HCT116 (cell line): Measurements from ENCODE around the gene TMEM208. TPM values are rescaled to one million over a fixed set of nuclear protein-coding genes. Genes with fewer than 3 reads are reported as not detected.

Experiments
- ATAC-seq: fragments of 200-7000 bp; cut with Tn5 transposase; 2 replicates; pipeline ENCODE4 v1.9.1; 2020; ENCODE audit warnings: mild to moderate bottlenecking, moderate library complexity
- BruUV-seq: library from RNA; stranded (reverse); fragments of 400-500 nt; replicated peaks from 2 replicates; lab custom pipeline; 2021; lab: Mats Ljungman, UMichigan
- CTCF ChIA-PET: fragments of 300-600 bp; sonication (Branson Sonifier 250); formaldehyde crosslinking; loops from one replicate; lab custom pipeline; 2021; ENCODE audit warnings: antibody characterized with exemption; lab: Charles Lee
- POLR2A ChIA-PET: fragments of 300-600, 350-600 bp; sonication (Branson Sonifier 250); formaldehyde crosslinking; loops from one replicate; lab custom pipeline; 2021; ENCODE audit warnings: antibody characterized with exemption; lab: Charles Lee
- RAD21 ChIA-PET, 2 experiments: fragments of 300-600 bp; sonication (Branson Sonifier 250); formaldehyde crosslinking; loops; one replicate each; lab custom pipeline; 2023; ENCODE audit warnings: low total read pairs in 2 of 2; ENCODE audit not compliant: uncharacterized antibody in 2 of 2, unreplicated experiment in 2 of 2, low non-redundant PET in 1 of 2; lab: Charles Lee
- DNase-seq: peaks from one replicate; pipeline ENCODE4 v3.0.0-alpha.2; 2010; ENCODE audit warnings: low read depth, low spot score
- H2AFZ ChIP-seq: fragments of 200-600 bp; shearing (Covaris generic), sonication (generic); 2 replicates; pipeline ENCODE4 v1.6.1; 2017; ENCODE audit warnings: low read depth, mixed run types, mixed read lengths, antibody characterized with exemption, low read length; ENCODE audit not compliant: poor library complexity, severe bottlenecking
- H3K27ac ChIP-seq: 2 replicates; pipeline ENCODE4 v1.5.1; 2012; ENCODE audit warnings: low read depth, low read length
- H3K27me3 ChIP-seq: fragments of 200-600 bp; sonication (generic); 2 replicates; pipeline ENCODE4 v1.6.1; 2016; ENCODE audit warnings: mixed run types, low read length, mixed read lengths; ENCODE audit not compliant: insufficient read depth
- H3K36me3 ChIP-seq, 2 experiments: fragments of 200-500 bp in 1 of 2; fragments of 200-600 bp in 1 of 2; sonication (Bioruptor generic) in 1 of 2; sonication (generic) in 1 of 2; 2 replicates each; pipeline versions ENCODE4 v1.5.1 to v1.6.1; 2014 to 2016; ENCODE audit warnings: low read length in 2 of 2, inconsistent platforms in 1 of 2, mixed read lengths in 1 of 2, mixed run types in 1 of 2; ENCODE audit not compliant: insufficient read depth in 2 of 2, control insufficient read depth in 1 of 2
- H3K4me1 ChIP-seq, 2 experiments: fragments of 200-600 bp in 1 of 2; sonication (generic) in 1 of 2; 2 replicates each; pipeline versions ENCODE4 v1.5.1 to v1.6.1; 2012 to 2017; ENCODE audit warnings: low read length in 2 of 2, inconsistent platforms in 1 of 2, mild to moderate bottlenecking in 1 of 2, mixed read lengths in 1 of 2, mixed run types in 1 of 2, moderate library complexity in 1 of 2; ENCODE audit not compliant: insufficient read depth in 2 of 2, control insufficient read depth in 1 of 2
- H3K4me2 ChIP-seq: fragments of 200-600 bp; sonication (generic); 2 replicates; pipeline ENCODE4 v1.6.1; 2017; ENCODE audit warnings: mixed run types, low read length, mixed read lengths
- H3K4me3 ChIP-seq, 2 experiments: fragments of 200-600 bp in 1 of 2; sonication (generic) in 1 of 2; replicated peaks in 1 of 2; 2 replicates each; pipeline ENCODE4 v1.5.1; 2011 to 2016; ENCODE audit warnings: low read length in 2 of 2, control low read depth in 1 of 2, low read depth in 1 of 2, mild to moderate bottlenecking in 1 of 2, mixed read lengths in 1 of 2, mixed run types in 1 of 2
- H3K79me2 ChIP-seq: fragments of 200-600 bp; sonication (generic); 2 replicates; pipeline ENCODE4 v1.6.1; 2017; ENCODE audit warnings: mild to moderate bottlenecking, mixed run types, low read length, moderate library complexity, mixed read lengths; ENCODE audit not compliant: insufficient read depth
- H3K9ac ChIP-seq: fragments of 200-600 bp; sonication (generic); 2 replicates; pipeline ENCODE4 v1.6.1; 2016; ENCODE audit warnings: low read length, mixed read lengths
- H3K9me2 ChIP-seq: fragments of 200-600 bp; sonication (generic), shearing (Covaris generic); 2 replicates; pipeline ENCODE4 v1.6.1; 2017; ENCODE audit warnings: mixed run types, mild to moderate bottlenecking, moderate library complexity; ENCODE audit not compliant: insufficient read depth
- H3K9me3 ChIP-seq, 2 experiments: fragments of 200-500 bp in 1 of 2; fragments of 200-600 bp in 1 of 2; sonication (Bioruptor generic) in 1 of 2; sonication (generic) in 1 of 2; 2 replicates each; pipeline ENCODE4 v1.6.1; 2014 to 2017; ENCODE audit warnings: low read length in 2 of 2, mixed read lengths in 2 of 2, inconsistent platforms in 1 of 2, low read depth in 1 of 2, mild to moderate bottlenecking in 1 of 2, mixed run types in 1 of 2, moderate library complexity in 1 of 2; ENCODE audit not compliant: control insufficient read depth in 1 of 2, insufficient read depth in 1 of 2
- H4K20me1 ChIP-seq: fragments of 200-600 bp; sonication (generic), shearing (Covaris generic); 2 replicates; pipeline ENCODE4 v1.6.1; 2017; ENCODE audit warnings: mixed run types, mild to moderate bottlenecking, moderate library complexity; ENCODE audit not compliant: insufficient read depth
- CBX3 ChIP-seq: IDR thresholded peaks from 2 replicates; pipeline ENCODE4 v1.6.1; 2012; ENCODE audit warnings: low read depth
- CEBPB ChIP-seq: IDR thresholded peaks from 2 replicates; pipeline ENCODE4 v1.6.1; 2012; ENCODE audit warnings: low read depth
- CTCF ChIP-seq, 3 experiments: fragments of 200-600 bp in 1 of 3; sonication (generic) in 1 of 3; IDR thresholded peaks in 2 of 3; conservative IDR thresholded peaks in 1 of 3; 2 replicates each; pipeline ENCODE4 v1.5.1; 2012 to 2017; ENCODE audit warnings: low read depth in 2 of 3, low read length in 2 of 3, antibody characterized with exemption in 1 of 3, borderline replicate concordance in 1 of 3, control low read depth in 1 of 3, mild to moderate bottlenecking in 1 of 3, mixed read lengths in 1 of 3, mixed run types in 1 of 3, moderate library complexity in 1 of 3; ENCODE audit not compliant: insufficient read depth in 1 of 3
- EGR1 ChIP-seq: IDR thresholded peaks from 2 replicates; pipeline ENCODE4 v1.6.1; 2012; ENCODE audit warnings: low read depth
- ELF1 ChIP-seq: IDR thresholded peaks from 2 replicates; pipeline ENCODE4 v1.6.1; 2012; ENCODE audit warnings: low read depth, borderline replicate concordance
- EZH2phosphoT487 ChIP-seq: fragments of 200-600 bp; IDR thresholded peaks from 2 replicates; pipeline ENCODE4 v1.6.1; 2018; ENCODE audit warnings: antibody characterized with exemption, borderline replicate concordance
- FOSL1 ChIP-seq: IDR thresholded peaks from 2 replicates; pipeline ENCODE4 v1.6.1; 2012; ENCODE audit warnings: low read depth
- POLR2A ChIP-seq: IDR thresholded peaks from 2 replicates; pipeline ENCODE4 v1.7.0; 2011; ENCODE audit warnings: borderline replicate concordance; ENCODE audit not compliant: insufficient read depth, insufficient read length; ENCODE audit errors: extremely low read depth
- POLR2AphosphoS5 ChIP-seq: IDR thresholded peaks from 2 replicates; pipeline ENCODE4 v1.6.1; 2011; ENCODE audit warnings: mild to moderate bottlenecking, low read depth, low read length, moderate library complexity
- RAD21 ChIP-seq: IDR thresholded peaks from 2 replicates; pipeline ENCODE4 v1.6.1; 2012; ENCODE audit warnings: low read depth, mild to moderate bottlenecking
- SIN3A ChIP-seq: IDR thresholded peaks from 2 replicates; pipeline ENCODE4 v1.6.1; 2012; ENCODE audit warnings: low read depth
- SP1 ChIP-seq: IDR thresholded peaks from 2 replicates; pipeline ENCODE4 v1.6.1; 2012; ENCODE audit warnings: low read depth
- TCF7L2 ChIP-seq: IDR thresholded peaks from 2 replicates; pipeline ENCODE4 v1.7.0; 2011; ENCODE audit warnings: borderline replicate concordance, inconsistent platforms; ENCODE audit not compliant: insufficient read depth, insufficient read length; ENCODE audit errors: extremely low read depth
- YY1 ChIP-seq: IDR thresholded peaks from 2 replicates; pipeline ENCODE4 v1.6.1; 2011; ENCODE audit warnings: low read length, low read depth, moderate library complexity, mild to moderate bottlenecking; ENCODE audit not compliant: insufficient replicate concordance; ENCODE audit errors: extremely low read depth
- ZFX ChIP-seq: fragments of 450-650 bp; IDR thresholded peaks from 2 replicates; pipeline ENCODE4 v1.6.1; 2017
- intact Hi-C: fragments of 100-400 bp; cut with micrococcal nuclease; formaldehyde crosslinking; loops from 2 replicates; pipeline ENCODE4 v1.10.0; 2022
- total RNA-seq: library from RNA; stranded (reverse); gene quantifications from one replicate; pipeline ENCODE4 v1.2.1, GENCODE V29; 2021; ENCODE audit not compliant: unreplicated experiment
- TF ChIP-seq, protein P1 (sequence below): IDR thresholded peaks from 2 replicates; pipeline ENCODE4 v1.6.1; 2012

TMEM208 gene
- total RNA-seq, 1 experiment from 2014 or later: 36.1 TPM

GRCh38 chr16:67247192-67248072 is 20.5 kb downstream of the TMEM208 start, which contains the start of gene FHOD1:
TSS of gene FHOD1 (minus strand) at chr16:67247481. CDS start at chr16:67247410, 71 bp downstream.
- Histone ChIP-seq H3K79me2 (peaks cover 36% of the 10 kb centered on the region), H3K4me2 (peak within 1 kb of the TSS; percentile 94), H2AFZ (no peak within 1 kb of the TSS), H3K9me3 (no peaks in the 10 kb centered on the region), H3K4me3 (peak within 1 kb of the TSS; percentile 71 to 92), H3K4me1 (peaks cover 35 to 64% of the 10 kb centered on the region in 2 experiments), H3K27ac (peak within 1 kb of the TSS; percentile 92), H3K27me3 (no peaks in the 10 kb centered on the region), H3K36me3 (no peaks in the 10 kb centered on the region), H3K9me2 (no peaks in the 10 kb centered on the region), H4K20me1 (no peaks in the 10 kb centered on the region), H3K9ac (peak within 1 kb of the TSS; percentile 87)
- intact Hi-C loops: loop anchor here (2.0 to 5.0 kb wide), 2 partner anchors 29 to 170 kb away; partner anchors contain the start of gene ZDHHC1
- no TSS peak for BruUV-seq
- peak; percentile 83 for DNase-seq
- POLR2A ChIA-PET: interaction anchor here (0.9 to 2.7 kb wide), 13 partner anchors 11 to 135 kb away, joined by 3 to 13 read pairs (median 4); partner anchors contain the start of gene TMEM208
- RAD21 ChIA-PET: interaction anchor here (0.5 to 1.6 kb wide), 4 partner anchors 21 to 169 kb away, joined by 3 to 6 read pairs (median 4); partner anchors contain the start of genes TMEM208 (in 1 of the 2) and ZDHHC1 (in 1 of the 2)
- CTCF ChIA-PET: interaction anchor here (1.0 to 4.4 kb wide), 13 partner anchors 11 to 286 kb away, joined by 3 to 17 read pairs (median 4); partner anchors contain the start of genes ATP6V0D1, CES3, ELMO3 and FBXL8
- peak; percentile 64 for ATAC-seq
- TF ChIP-seq YY1: no peak
- TF ChIP-seq ZFX: peak; percentile 54
- no peak for TF ChIP-seq SP1
- TF ChIP-seq POLR2A: peak; percentile 36
- peak; percentile 55 for TF ChIP-seq POLR2AphosphoS5

DNA sequence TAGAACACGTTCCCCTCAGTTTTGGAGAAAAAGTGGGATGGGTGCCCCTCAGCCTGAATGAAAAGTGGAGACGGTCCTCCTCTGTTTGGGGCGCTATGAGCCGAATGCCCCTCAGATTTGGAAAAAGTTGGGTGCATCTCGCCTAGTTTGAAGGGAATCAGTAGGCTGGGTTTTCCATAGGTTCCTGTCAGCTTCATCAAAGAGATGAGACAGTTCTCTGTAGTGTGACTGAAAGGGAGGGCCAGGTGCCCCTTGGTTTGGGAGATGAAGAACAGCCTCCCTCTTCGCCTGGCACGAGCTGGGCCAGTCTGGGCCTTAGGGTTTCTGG is 21.1 kb downstream of the TMEM208 start:
- BruUV-seq: no TSS peak
- Histone ChIP-seq H3K4me2 (peak overlapping the region; percentile 94), H3K9me2 (no peaks in the 10 kb centered on the region), H3K4me3 (peak overlapping the region; percentile 71 to 92), H3K36me3 (no peaks in the 10 kb centered on the region), H3K27ac (peak overlapping the region; percentile 92; the same call in 1 of the 2 replicates), H3K27me3 (no peaks in the 10 kb centered on the region), H3K4me1 (peaks cover 33 to 59% of the 10 kb centered on the region in 2 experiments), H3K9me3 (no peaks in the 10 kb centered on the region), H4K20me1 (no peaks in the 10 kb centered on the region), H3K79me2 (peaks cover 30% of the 10 kb centered on the region), H3K9ac (peak overlapping the region; percentile 87), H2AFZ (no peak overlapping the region)
- intact Hi-C loops: loop anchor here (5.0 kb wide), 1 partner anchor 169 kb away; the partner anchor contains the start of gene ZDHHC1
- ChIA-PET CTCF (interaction anchor here (1.0 to 4.4 kb wide), 3 partner anchors 12 to 180 kb away, joined by 3 to 17 read pairs (median 13); partner anchors contain the start of gene ELMO3), RAD21 (interaction anchor here in 1 of 2 experiments (0.5 kb wide), 1 partner anchor 20 kb away, joined by 3 read pairs; no protein-coding TSS in a partner anchor), POLR2A (interaction anchor here (0.9 to 2.7 kb wide), 10 partner anchors 11 to 70 kb away, joined by 3 to 13 read pairs (median 4); partner anchors contain the start of gene TMEM208)
- ATAC-seq: no peak
- DNase-seq: no peak
- TF ChIP-seq CEBPB: no peak
- no peak for TF ChIP-seq ZFX
- TF ChIP-seq ELF1: no peak
- TF ChIP-seq TCF7L2: no peak
- no peak for TF ChIP-seq SIN3A
- TF ChIP-seq CTCF (IDR thresholded peaks at IDR 0.05 in 2 of 3, conservative IDR thresholded peaks at IDR 0.05 in 1 of 3; ENCODE audit: borderline replicate concordance in 1 of 3, insufficient read depth in 1 of 3, low read depth in 2 of 3, low read length in 2 of 3): no peak
- TF ChIP-seq POLR2A: no peak
- TF ChIP-seq CBX3: no peak
- TF ChIP-seq, protein P1, sequence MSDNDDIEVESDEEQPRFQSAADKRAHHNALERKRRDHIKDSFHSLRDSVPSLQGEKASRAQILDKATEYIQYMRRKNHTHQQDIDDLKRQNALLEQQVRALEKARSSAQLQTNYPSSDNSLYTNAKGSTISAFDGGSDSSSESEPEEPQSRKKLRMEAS: no peak
- TF ChIP-seq EGR1: no peak
- TF ChIP-seq RAD21: no peak
- no peak for TF ChIP-seq FOSL1
- TF ChIP-seq EZH2phosphoT487: no peak
- no peak for TF ChIP-seq YY1
- TF ChIP-seq SP1: no peak
